Pons (tissue), 1 donor: ENCODE results near the gene ASGR2.
"Not testable (repeated sequence)": the region's sequence is repeated elsewhere in the genome, so short reads cannot be mapped to it uniquely, and the experiment has no call there.

Source experiments
- DNase-seq: peaks from one replicate; pipeline ENCODE4 v3.0.0-alpha.2; 2016; ENCODE audit warnings: low spot score

Gene ASGR2

GRCh38 chr17:7124923-7125322 is 10.3 kb upstream of the ASGR2 start:
- no peak for DNase-seq

GRCh38 chr17:7123844-7124243 is 9.2 kb upstream of the ASGR2 start:
- DNase-seq, result no peak

GRCh38 chr17:7122381-7122780 is 7.8 kb upstream of the ASGR2 start:
- no peak for DNase-seq

- DNase-seq, result not testable (repeated sequence)
These were observed 6.0 kb upstream of the ASGR2 start for GRCh38 chr17:7120635-7121034.

- no peak for DNase-seq
These were observed 5.5 kb upstream of the ASGR2 start for GRCh38 chr17:7120123-7120522.

- DNase-seq, result no peak
These were observed 4.7 kb upstream of the ASGR2 start for GRCh38 chr17:7119314-7119713.

GRCh38 chr17:7114875-7115614 is 423 bp upstream of the ASGR2 start:
- DNase-seq, result peak; percentile 62

GRCh38 chr17:7113273-7114071 is 1.1 kb downstream of the ASGR2 start:
- DNase-seq, result no peak

GRCh38 chr17:7112510-7113108 is 2.0 kb downstream of the ASGR2 start:
- DNase-seq, result no peak

- peak; percentile 9 for DNase-seq
These were observed 2.7 kb downstream of the ASGR2 start for GRCh38 chr17:7111784-7112509.

- DNase-seq, result no peak
These were observed 3.9 kb downstream of the ASGR2 start for GRCh38 chr17:7110617-7111306.

GRCh38 chr17:7109461-7110322 is 4.9 kb downstream of the ASGR2 start:
- DNase-seq, result no peak

- DNase-seq, result no peak
These were observed 5.6 kb downstream of the ASGR2 start for GRCh38 chr17:7108981-7109380.

GRCh38 chr17:7108560-7108925 is 6.1 kb downstream of the ASGR2 start:
- no peak for DNase-seq

GRCh38 chr17:7107795-7108559 is 6.6 kb downstream of the ASGR2 start:
- DNase-seq, result no peak

- no peak for DNase-seq
These were observed 7.4 kb downstream of the ASGR2 start for GRCh38 chr17:7107012-7107754.

- DNase-seq, result no peak
These were observed 12.2 kb downstream of the ASGR2 start for GRCh38 chr17:7102421-7102820.

- DNase-seq, result no peak
These were observed 13.1 kb downstream of the ASGR2 start for GRCh38 chr17:7101531-7101930.

- not testable (repeated sequence) for DNase-seq
These were observed 13.8 kb downstream of the ASGR2 start for GRCh38 chr17:7100641-7101379.
